Activated CD4-positive, alpha-beta T cell treated with anti-CD3 and anti-CD28 coated beads, Interleukin-2, Interleukin-6, amounts not matched to agents 100 ng/mL and 50 ng/mL, durations not matched to agents 16 hours and 8 hours (primary cell): ENCODE measurements around the gene ZNF385B.

ENCODE experiments used
- DNase-seq: peaks from one replicate; pipeline ENCODE4 v3.0.0-alpha.2; 2020

The ZNF385B gene

GRCh38 chr2:179729966-179730365 lies 131.4 kb downstream of the ZNF385B start:
- DNase-seq, result no peak

GRCh38 chr2:179726461-179727180 lies 134.8 kb downstream of the ZNF385B start:
- no peak for DNase-seq

GRCh38 chr2:179724403-179724802 lies 137.0 kb downstream of the ZNF385B start:
- DNase-seq, result no peak

- no peak for DNase-seq
Measured at GRCh38 chr2:179720173-179720772, 141.1 kb downstream of the ZNF385B start.

GRCh38 chr2:179715871-179716270 lies 145.5 kb downstream of the ZNF385B start:
- DNase-seq, result no peak

GRCh38 chr2:179715196-179715595 lies 146.2 kb downstream of the ZNF385B start:
- DNase-seq, result no peak

GRCh38 chr2:179712825-179713224 lies 148.6 kb downstream of the ZNF385B start:
- DNase-seq, result no peak

- no peak for DNase-seq
Measured at GRCh38 chr2:179711375-179711774, 150.0 kb downstream of the ZNF385B start.

- no peak for DNase-seq
Measured at GRCh38 chr2:179703702-179704101, 157.7 kb downstream of the ZNF385B start.

GRCh38 chr2:179702912-179703311 lies 158.5 kb downstream of the ZNF385B start:
- no peak for DNase-seq

- no peak for DNase-seq
Measured at GRCh38 chr2:179701524-179702110, 159.8 kb downstream of the ZNF385B start.

- no peak for DNase-seq
Measured at GRCh38 chr2:179695486-179695885, 165.9 kb downstream of the ZNF385B start.

- DNase-seq, result no peak
Measured at GRCh38 chr2:179694963-179695362, 166.4 kb downstream of the ZNF385B start.

GRCh38 chr2:179692610-179693009 lies 168.8 kb downstream of the ZNF385B start:
- no peak for DNase-seq

- no peak for DNase-seq
Measured at GRCh38 chr2:179692043-179692442, 169.4 kb downstream of the ZNF385B start.

GRCh38 chr2:179691235-179691634 lies 170.2 kb downstream of the ZNF385B start:
- DNase-seq, result no peak

GRCh38 chr2:179686718-179687342 lies 174.6 kb downstream of the ZNF385B start:
- DNase-seq, result no peak

- DNase-seq, result no peak
Measured at GRCh38 chr2:179686069-179686468, 175.3 kb downstream of the ZNF385B start.

- no peak for DNase-seq
Measured at GRCh38 chr2:179685146-179685545, 176.3 kb downstream of the ZNF385B start.

- no peak for DNase-seq
Measured at GRCh38 chr2:179682756-179683155, 178.7 kb downstream of the ZNF385B start.

GRCh38 chr2:179677746-179678505 lies 183.5 kb downstream of the ZNF385B start:
- DNase-seq, result no peak

- DNase-seq, result no peak
Measured at GRCh38 chr2:179677077-179677688, 184.2 kb downstream of the ZNF385B start.

GRCh38 chr2:179675435-179675834 lies 186.0 kb downstream of the ZNF385B start:
- no peak for DNase-seq
